Body of pancreas (tissue), 4 donors: ENCODE measurements around the gene FBXL17. TPM values are rescaled to one million over a fixed set of nuclear protein-coding genes. Genes with fewer than 3 reads are reported as not detected.

Experiments
- ATAC-seq: fragments of 150-250 bp; one replicate; pipeline ENCODE4 v1.9.1; 2016
- DNase-seq, 4 donors: peaks; one replicate each; pipeline ENCODE4 v3.0.0-alpha.2; 2019
- H3K27ac ChIP-seq, 4 donors: fragments of 200-600 bp; sonication (generic); 1 replicate in 3 of 4; 2 replicates in 1 of 4; pipeline versions ENCODE4 v1.5.1 to v1.6.1; 2016 to 2019; ENCODE audit warnings: mild to moderate bottlenecking in 1 of 4, mixed read lengths in 1 of 4, moderate library complexity in 1 of 4
- H3K27me3 ChIP-seq, 2 donors: fragments of 200-600 bp; sonication (generic); one replicate each; pipeline ENCODE4 v1.6.0; 2016; ENCODE audit warnings: mild to moderate bottlenecking in 1 of 2
- H3K36me3 ChIP-seq, 2 donors: fragments of 200-600 bp; sonication (generic); replicated peaks in 1 of 2; 2 replicates each; pipeline ENCODE4 v1.5.1; 2016; ENCODE audit warnings: low read depth in 2 of 2; ENCODE audit not compliant: insufficient read depth in 1 of 2
- H3K4me1 ChIP-seq: fragments of 200-600 bp; sonication (generic); one replicate; pipeline ENCODE4 v1.6.0; 2016
- H3K4me3 ChIP-seq, 2 donors: fragments of 200-600 bp; sonication (generic); 1 replicate in 1 of 2; 2 replicates in 1 of 2; pipeline ENCODE4 v1.5.1; 2016 to 2019
- H3K9me3 ChIP-seq, 3 donors: fragments of 200-600 bp; sonication (generic); 1 replicate in 2 of 3; 2 replicates in 1 of 3; pipeline ENCODE4 v1.5.1; 2016
- CTCF ChIP-seq, 7 experiments: fragments of 450-650 bp in 4 of 7; fragments of 200-600 bp in 3 of 7; sonication (generic) in 3 of 7; IDR thresholded peaks; one replicate each; pipeline ENCODE4 v1.5.1; 2016 to 2019; ENCODE audit warnings: antibody characterized with exemption in 7 of 7
- POLR2A ChIP-seq, 3 donors: fragments of 450-650 bp; IDR thresholded peaks; one replicate each; pipeline ENCODE4 v1.6.1; 2016; ENCODE audit warnings: antibody characterized with exemption in 3 of 3, mild to moderate bottlenecking in 2 of 3
- WGBS, 2 donors: methylation state at CpG; one replicate each; pipeline ENCODE4 v1.1.5; 2017; 5-methylcytosine and 5-hydroxymethylcytosine counted together
- intact Hi-C: fragments of 100-400 bp; cut with DNase I; formaldehyde crosslinking; loops from one replicate; pipeline ENCODE4 v1.15.1; 2023
- total RNA-seq, 2 donors: library from RNA; depleted of rRNA; stranded (reverse); fragments of >200 nt; gene quantifications; one replicate each; pipeline ENCODE4 v1.1.0, GENCODE V29; 2016

The FBXL17 gene
- total RNA-seq, 2 donors from 2014 or later, result 5.3 to 13.5 TPM

DNA sequence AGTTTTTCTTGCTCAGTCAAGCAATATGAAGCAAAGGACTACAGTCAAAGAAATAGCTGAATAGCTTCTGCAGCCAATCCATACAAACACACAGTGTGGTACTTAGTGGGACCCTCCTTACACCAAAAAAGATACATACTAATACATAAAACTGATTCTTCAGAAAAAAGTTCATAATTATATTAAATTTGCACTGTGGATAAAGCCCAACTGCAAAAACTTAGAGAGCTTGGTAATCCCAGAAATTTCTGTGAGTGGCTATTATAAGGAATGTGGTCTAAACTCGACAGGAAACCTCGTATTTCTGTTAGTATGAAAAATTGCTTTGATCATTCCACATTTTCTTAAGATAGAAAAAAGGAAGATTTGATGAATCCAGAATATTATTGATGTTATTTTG, 245.4 kb downstream of the FBXL17 start:
- H3K4me1 ChIP-seq, result no peaks in the 10 kb centered on the region
- intact Hi-C loops, result no loop called here
- no peak overlapping the region for H3K27ac ChIP-seq
- ATAC-seq, result no peak
- DNase-seq, result no peak
- no peaks in the 10 kb centered on the region for H3K27me3 ChIP-seq
- TF ChIP-seq POLR2A (IDR thresholded peaks at IDR 0.05) (no peak), CTCF (IDR thresholded peaks at IDR 0.05) (no peak)
- H3K4me3 ChIP-seq, result no peak overlapping the region
- 19 to 38% methylated on average over 2 of the region's 2 CpGs for WGBS, 2 donors
- no peaks in the 10 kb centered on the region for H3K9me3 ChIP-seq
- no peaks in the 10 kb centered on the region for H3K36me3 ChIP-seq

DNA sequence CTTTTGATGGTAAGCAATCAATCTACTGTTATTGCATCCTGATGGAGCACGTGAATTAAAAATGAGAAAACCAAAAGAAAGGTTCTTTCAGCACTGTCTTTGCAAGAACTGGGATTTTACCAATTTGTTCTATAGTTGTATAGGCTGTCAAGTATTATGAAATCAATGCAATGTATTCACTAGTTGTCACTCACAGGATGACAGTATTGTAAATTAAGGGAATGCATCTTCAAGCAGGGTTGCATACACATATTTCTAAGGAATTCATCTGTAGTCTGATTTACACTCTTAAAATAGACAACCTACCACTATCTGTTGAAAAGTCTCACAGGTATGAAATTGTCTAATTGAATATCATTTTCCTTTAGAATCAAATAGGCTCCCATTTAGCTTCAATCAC, 252.8 kb downstream of the FBXL17 start:
- no peak for TF ChIP-seq CTCF (IDR thresholded peaks at IDR 0.05)
- no peak for TF ChIP-seq POLR2A (IDR thresholded peaks at IDR 0.05)
- intact Hi-C loops, result no loop called here
- Histone ChIP-seq H3K4me1 (peaks cover 7% of the 10 kb centered on the region), H3K27ac (no peak overlapping the region), H3K27me3 (no peaks in the 10 kb centered on the region), H3K36me3 (no peaks in the 10 kb centered on the region), H3K4me3 (no peak overlapping the region), H3K9me3 (no peaks in the 10 kb centered on the region)
- ATAC-seq, result no peak
- 93 to 97% methylated on average over 1 of the region's 1 CpG for WGBS, 2 donors
- DNase-seq, result no peak

DNA sequence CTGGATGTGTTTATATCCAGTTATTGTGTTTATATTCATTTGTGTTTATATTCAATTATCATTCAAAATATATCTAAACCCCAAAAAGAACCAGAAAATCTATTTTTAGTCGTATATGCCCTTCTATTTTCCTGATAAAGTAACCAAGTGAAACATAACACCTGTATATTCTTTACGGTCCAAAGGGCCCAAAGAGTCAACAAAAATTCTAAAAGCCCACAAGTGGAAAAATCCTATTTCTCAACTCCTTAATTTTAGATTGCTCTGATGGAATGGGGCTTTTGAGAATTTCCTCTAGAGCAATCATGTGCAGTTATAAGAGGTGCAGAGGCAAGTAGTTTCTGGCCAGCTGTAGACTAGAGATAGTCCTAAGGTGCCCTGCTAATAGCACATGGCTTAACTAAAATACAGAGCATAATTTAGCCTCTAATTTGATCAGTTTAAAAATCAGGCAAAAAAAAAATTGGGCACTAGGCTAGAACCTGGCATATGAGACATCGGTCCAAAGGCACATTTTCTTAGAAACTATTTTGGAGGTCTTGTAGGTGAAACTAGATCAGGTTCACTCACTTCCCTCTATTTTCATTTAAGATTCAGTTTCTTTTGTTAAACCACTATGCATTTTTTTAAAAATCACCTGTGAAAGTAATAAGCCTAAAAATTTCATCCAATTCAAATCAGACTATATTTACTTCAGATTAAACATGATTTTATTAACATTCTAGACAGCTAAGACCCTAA, 256.0 kb downstream of the FBXL17 start:
- Histone ChIP-seq H3K27me3 (no peaks in the 10 kb centered on the region), H3K36me3 (no peaks in the 10 kb centered on the region), H3K4me1 (peaks cover 7% of the 10 kb centered on the region), H3K27ac (no peak overlapping the region), H3K4me3 (no peak overlapping the region), H3K9me3 (no peaks in the 10 kb centered on the region)
- DNase-seq, result no peak
- WGBS, 2 donors, result 42 to 43% methylated on average over 3 of the region's 3 CpGs
- ATAC-seq, result no peak
- intact Hi-C loops, result no loop called here
- TF ChIP-seq CTCF (IDR thresholded peaks at IDR 0.05) (no peak), POLR2A (IDR thresholded peaks at IDR 0.05) (no peak)

DNA sequence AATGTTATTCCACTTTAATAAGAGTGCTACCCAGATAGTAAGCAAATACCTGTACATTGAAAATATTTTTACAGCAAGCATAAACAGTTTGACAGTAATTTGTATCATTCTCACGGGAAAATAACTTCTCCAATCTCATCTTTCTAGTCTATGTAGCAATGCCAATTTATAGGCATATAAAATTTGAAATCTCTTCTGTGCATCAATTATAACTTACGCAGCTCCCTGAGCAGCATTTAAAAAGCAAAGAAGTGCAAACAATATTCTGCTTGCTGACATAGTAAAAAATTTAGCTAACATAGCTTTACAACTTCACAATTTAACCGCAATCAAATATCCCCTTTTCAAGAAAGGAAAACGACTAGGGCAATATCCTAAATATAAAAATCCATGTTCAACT, 257.3 kb downstream of the FBXL17 start:
- no peak for DNase-seq
- no peak for ATAC-seq
- intact Hi-C loops, result no loop called here
- TF ChIP-seq CTCF (IDR thresholded peaks at IDR 0.05) (no peak), POLR2A (IDR thresholded peaks at IDR 0.05) (no peak)
- no peaks in the 10 kb centered on the region for H3K36me3 ChIP-seq
- no peaks in the 10 kb centered on the region for H3K9me3 ChIP-seq
- no peak overlapping the region for H3K4me3 ChIP-seq
- 86 to 90% methylated on average over 4 of the region's 4 CpGs for WGBS, 2 donors
- no peaks in the 10 kb centered on the region for H3K27me3 ChIP-seq
- peaks cover 7% of the 10 kb centered on the region for H3K4me1 ChIP-seq
- no peak overlapping the region for H3K27ac ChIP-seq

DNA sequence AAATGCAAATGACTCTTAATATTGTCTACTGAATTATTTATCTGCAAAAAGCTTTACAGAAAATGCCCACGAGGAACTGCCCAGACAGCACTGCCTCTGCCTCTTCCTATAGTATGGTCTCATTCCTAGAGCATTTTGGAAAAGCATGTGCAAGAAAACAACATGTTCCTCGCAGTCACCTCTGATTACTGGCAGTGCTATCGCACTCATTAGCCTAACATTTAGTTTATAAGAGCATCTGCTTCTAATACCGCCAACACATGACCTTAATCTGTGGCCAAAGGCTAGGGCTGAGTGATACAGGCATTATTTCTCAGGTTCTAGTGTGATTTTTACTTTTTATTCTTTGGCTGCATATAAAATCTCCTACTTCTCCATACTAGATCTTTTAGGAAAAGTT, 259.2 kb downstream of the FBXL17 start:
- DNase-seq (no peak), ATAC-seq (no peak)
- no peak overlapping the region for H3K27ac ChIP-seq
- 65 to 93% methylated on average over 4 of the region's 4 CpGs for WGBS, 2 donors
- no peaks in the 10 kb centered on the region for H3K36me3 ChIP-seq
- H3K9me3 ChIP-seq, result no peaks in the 10 kb centered on the region
- H3K4me3 ChIP-seq, result no peak overlapping the region
- no peaks in the 10 kb centered on the region for H3K27me3 ChIP-seq
- intact Hi-C loops, result no loop called here
- TF ChIP-seq POLR2A (IDR thresholded peaks at IDR 0.05) (no peak), CTCF (IDR thresholded peaks at IDR 0.05) (no peak)
- H3K4me1 ChIP-seq, result peaks cover 7% of the 10 kb centered on the region
